HepG2 (cell line): ENCODE measurements around the gene ALPK3. TPM values are rescaled to one million over a fixed set of nuclear protein-coding genes. Genes with fewer than 3 reads are reported as not detected.

Experiments used
- ATAC-seq: fragments of 200-7000 bp; cut with Tn5 transposase; 3 replicates; pipeline ENCODE4 v1.9.1; 2020; ENCODE audit warnings: mild to moderate bottlenecking, moderate library complexity
- BruUV-seq: library from RNA; stranded (reverse); fragments of 400-500 nt; replicated peaks from 2 replicates; lab custom pipeline; 2021; lab: Mats Ljungman, UMichigan
- CTCF ChIA-PET: fragments of 300-600 bp; formaldehyde crosslinking; extraction: SDS; loops from one replicate; lab custom pipeline; 2021; ENCODE audit warnings: low total read pairs, inconsistent platforms, low intra/inter-chr PET ratio; lab: Yijun Ruan, JAX
- POLR2A ChIA-PET: fragments of 350-600 bp; sonication (Branson Sonifier 250); formaldehyde crosslinking; loops from one replicate; lab custom pipeline; 2020; ENCODE audit warnings: antibody characterized with exemption, inconsistent platforms; lab: Yijun Ruan, JAX
- DNase-seq: peaks from one replicate; pipeline ENCODE4 v3.0.0-alpha.2; 2015; ENCODE audit warnings: low spot score
- FAIRE-seq: peaks from 3 replicates; lab custom pipeline; 2011; peaks lifted over from hg19 to GRCh38; lab: Jason Lieb, UNC
- H2AFZ ChIP-seq: one replicate; pipeline ENCODE4 v1.6.1; 2011; ENCODE audit warnings: low read length, inconsistent platforms
- H3K27ac ChIP-seq: fragments of 300-600 bp; 3 replicates; pipeline ENCODE4 v1.8.0; 2011; ENCODE audit warnings: mixed run types, mild to moderate bottlenecking, mixed read lengths, low read length, inconsistent platforms; ENCODE audit not compliant: insufficient read depth; ENCODE audit errors: extremely low read length
- H3K27me3 ChIP-seq, 2 experiments: fragments of 200-600 bp in 1 of 2; 2 replicates in 1 of 2; 3 replicates in 1 of 2; pipeline versions ENCODE4 v1.6.0 to v1.8.0; 2011; ENCODE audit warnings: low read length in 2 of 2, mild to moderate bottlenecking in 2 of 2, moderate library complexity in 2 of 2, inconsistent platforms in 1 of 2; ENCODE audit not compliant: insufficient read depth in 2 of 2, control insufficient read depth in 1 of 2
- H3K36me3 ChIP-seq, 2 experiments: fragments of 200-600 bp in 1 of 2; replicated peaks in 1 of 2; 2 replicates in 1 of 2; 3 replicates in 1 of 2; pipeline versions ENCODE4 v1.5.1 to v1.8.0; 2011; ENCODE audit warnings: low read length in 2 of 2, inconsistent platforms in 1 of 2; ENCODE audit not compliant: insufficient read depth in 2 of 2, control insufficient read depth in 1 of 2
- H3K4me1 ChIP-seq: 2 replicates; pipeline ENCODE4 v1.5.1; 2012; ENCODE audit warnings: low read length, inconsistent platforms; ENCODE audit not compliant: insufficient read depth
- H3K4me2 ChIP-seq: 2 replicates; pipeline ENCODE4 v1.6.0; 2011; ENCODE audit warnings: low read depth, low read length, inconsistent platforms
- H3K4me3 ChIP-seq, 3 experiments: fragments of 200-600 bp in 1 of 3; sonication (generic), shearing (Covaris generic) in 1 of 3; replicated peaks in 1 of 3; 2 replicates each; pipeline ENCODE4 v1.5.1; 2011 to 2016; ENCODE audit warnings: low read length in 3 of 3, inconsistent platforms in 2 of 3, low read depth in 2 of 3, mild to moderate bottlenecking in 2 of 3, control low read depth in 1 of 3, mixed read lengths in 1 of 3; ENCODE audit not compliant: insufficient read depth in 1 of 3
- H3K79me2 ChIP-seq: one replicate; pipeline ENCODE4 v1.6.1; 2011; ENCODE audit warnings: low read length, inconsistent platforms; ENCODE audit not compliant: insufficient read depth
- H3K9ac ChIP-seq: 2 replicates; pipeline ENCODE4 v1.6.0; 2011; ENCODE audit warnings: mild to moderate bottlenecking, low read depth, low read length, inconsistent platforms; ENCODE audit not compliant: insufficient read depth
- H3K9me3 ChIP-seq: 2 replicates; pipeline ENCODE4 v1.5.1; 2012; ENCODE audit warnings: mild to moderate bottlenecking, low read length
- H4K20me1 ChIP-seq: 2 replicates; pipeline ENCODE4 v1.6.0; 2011; ENCODE audit warnings: inconsistent platforms, mild to moderate bottlenecking, low read length, moderate library complexity; ENCODE audit not compliant: insufficient read depth
- HNRNPUL1 ChIP-seq: fragments of 200-400 bp; formaldehyde crosslinking; IDR thresholded peaks from 2 replicates; pipeline ENCODE4 v1.6.1; 2017; ENCODE audit warnings: low read depth, mild to moderate bottlenecking, low read length, moderate library complexity
- MATR3 ChIP-seq: sonication (generic); formaldehyde crosslinking; IDR thresholded peaks from 2 replicates; pipeline ENCODE4 v1.4.0; 2020; ENCODE audit warnings: missing genetic modification reagents
- NBN ChIP-seq: fragments of 450-650 bp; conservative IDR thresholded peaks from 2 replicates; pipeline ENCODE4 v1.6.1; 2017
- PPARG ChIP-seq: conservative IDR thresholded peaks from 2 replicates; pipeline ENCODE4 v1.6.1; 2016; ENCODE audit warnings: missing biosample characterization, missing genetic modification reagents
- SAFB2 ChIP-seq: sonication (generic); formaldehyde crosslinking; IDR thresholded peaks from 2 replicates; pipeline ENCODE4 v1.5.1; 2020; ENCODE audit warnings: missing genetic modification reagents, low read depth, mild to moderate bottlenecking, borderline replicate concordance
- TAF1 ChIP-seq: sonication (generic); formaldehyde crosslinking; IDR thresholded peaks from 2 replicates; pipeline ENCODE4 v1.4.0; 2020; ENCODE audit warnings: missing genetic modification reagents
- ZNF251 ChIP-seq: sonication (generic); formaldehyde crosslinking; IDR thresholded peaks from 2 replicates; pipeline ENCODE4 v1.9.0; 2021; ENCODE audit warnings: mild to moderate bottlenecking, missing genetic modification reagents
- ZNF432 ChIP-seq: sonication (generic); formaldehyde crosslinking; IDR thresholded peaks from 2 replicates; pipeline ENCODE4 v1.5.0; 2020; ENCODE audit warnings: missing genetic modification reagents, mild to moderate bottlenecking, borderline replicate concordance
- ZNF556 ChIP-seq: sonication (generic); formaldehyde crosslinking; IDR thresholded peaks from 2 replicates; pipeline ENCODE4 v1.4.0; 2020; ENCODE audit warnings: mild to moderate bottlenecking, missing genetic modification reagents, borderline replicate concordance
- WGBS: methylation state at CpG from one replicate; pipeline ENCODE4 v1.1.6; 2017; ENCODE audit warnings: low lambda C conversion rate; 5-methylcytosine and 5-hydroxymethylcytosine counted together
- in situ Hi-C: cut with HindIII; loops from 2 replicates; pipeline ENCODE4 v1.10.0; 2017; ENCODE audit warnings: low pct_unique_long_range_greater_than_20kb; ENCODE audit not compliant: extremely low pct_ligation_motif_present
- intact Hi-C: fragments of 100-400 bp; cut with micrococcal nuclease; formaldehyde crosslinking; loops from one replicate; pipeline ENCODE4 v1.10.0; 2022; ENCODE audit not compliant: unreplicated experiment
- polyA plus RNA-seq, 8 experiments: library from polyadenylated mRNA; depleted of rRNA in 3 of 8; stranded (reverse) in 7 of 8; unstranded in 1 of 8; fragments of >200 nt; fragmentation: Illumina TruSeq in 4 of 8; extraction: Trizol in 4 of 8; gene quantifications; 2 replicates each; pipeline versions ENCODE4 v1.2.1 to v1.2.3, GENCODE V29; 2011 to 2016; ENCODE audit warnings: low read depth in 4 of 8, missing spikeins in 1 of 8, mixed read lengths in 1 of 8; ENCODE audit not compliant: insufficient read depth in 1 of 8
- total RNA-seq, 5 experiments: library from RNA; depleted of rRNA; stranded (reverse); fragments of >200 nt; fragmentation: Illumina TruSeq; extraction: Trizol; gene quantifications; 2 replicates each; pipeline ENCODE4 v1.2.3, GENCODE V29; 2016; ENCODE audit warnings: low read depth in 1 of 5
- TF ChIP-seq, protein P1 (sequence below): sonication (generic); formaldehyde crosslinking; IDR thresholded peaks from 2 replicates; pipeline ENCODE4 v1.4.0; 2020; ENCODE audit warnings: missing genetic modification reagents

Gene ALPK3
- total and polyA plus RNA-seq, 2 of the 13 experiments (the other 11 are each of a cell fraction or from before 2014, with no cell fraction given): 0.04 to 0.42 TPM

DNA sequence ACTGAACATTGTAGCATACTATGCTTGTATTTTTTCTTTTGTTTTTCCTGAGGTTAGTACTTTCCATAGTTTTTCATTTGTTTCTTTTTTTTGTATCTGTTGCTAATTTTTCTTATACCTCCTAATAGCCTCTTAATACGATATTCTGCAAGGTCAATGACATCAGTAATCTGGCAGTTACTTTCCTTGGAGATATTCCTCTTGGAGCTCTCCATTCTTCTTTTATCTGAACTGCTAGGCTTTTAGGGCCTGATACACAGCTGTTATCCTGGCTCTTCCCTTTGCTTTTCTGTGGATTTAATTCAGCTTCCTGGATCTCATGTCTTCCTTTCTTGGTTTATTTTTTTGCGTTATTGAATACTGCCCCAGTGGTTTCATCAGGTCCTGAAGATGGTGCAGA lies 12.9 kb downstream of the ALPK3 start:
- in situ Hi-C loops: loop anchor here (25.0 kb wide), 1 partner anchor 332 kb away; no protein-coding TSS in a partner anchor
- no peak overlapping the region for H3K27ac ChIP-seq
- H3K9ac ChIP-seq: no peak overlapping the region
- BruUV-seq: no TSS peak
- CTCF ChIA-PET: no interaction called here
- TF ChIP-seq PPARG (no peak), ZNF251 (no peak), ZNF556 (CRISPR knock-in tag) (no peak), NBN (no peak), ZNF432 (no peak), MATR3 (CRISPR knock-in tag) (no peak), SAFB2 (CRISPR knock-in tag) (no peak), HNRNPUL1 (no peak), TAF1 (no peak)
- TF ChIP-seq, protein P1, sequence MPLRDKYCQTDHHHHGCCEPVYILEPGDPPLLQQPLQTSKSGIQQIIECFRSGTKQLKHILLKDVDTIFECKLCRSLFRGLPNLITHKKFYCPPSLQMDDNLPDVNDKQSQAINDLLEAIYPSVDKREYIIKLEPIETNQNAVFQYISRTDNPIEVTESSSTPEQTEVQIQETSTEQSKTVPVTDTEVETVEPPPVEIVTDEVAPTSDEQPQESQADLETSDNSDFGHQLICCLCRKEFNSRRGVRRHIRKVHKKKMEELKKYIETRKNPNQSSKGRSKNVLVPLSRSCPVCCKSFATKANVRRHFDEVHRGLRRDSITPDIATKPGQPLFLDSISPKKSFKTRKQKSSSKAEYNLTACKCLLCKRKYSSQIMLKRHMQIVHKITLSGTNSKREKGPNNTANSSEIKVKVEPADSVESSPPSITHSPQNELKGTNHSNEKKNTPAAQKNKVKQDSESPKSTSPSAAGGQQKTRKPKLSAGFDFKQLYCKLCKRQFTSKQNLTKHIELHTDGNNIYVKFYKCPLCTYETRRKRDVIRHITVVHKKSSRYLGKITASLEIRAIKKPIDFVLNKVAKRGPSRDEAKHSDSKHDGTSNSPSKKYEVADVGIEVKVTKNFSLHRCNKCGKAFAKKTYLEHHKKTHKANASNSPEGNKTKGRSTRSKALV (CRISPR knock-in tag): no peak
- 0% methylated on average over 2 of the region's 2 CpGs for WGBS
- H2AFZ ChIP-seq: no peak overlapping the region
- POLR2A ChIA-PET: no interaction called here
- no peaks in the 10 kb centered on the region for H3K36me3 ChIP-seq
- peaks cover 0 to 11% of the 10 kb centered on the region in 2 experiments; a peak in 3 of 5 replicates for H3K27me3 ChIP-seq
- H3K4me3 ChIP-seq: no peak overlapping the region
- H3K79me2 ChIP-seq: no peaks in the 10 kb centered on the region
- no peak overlapping the region for H3K4me2 ChIP-seq
- H3K9me3 ChIP-seq: no peaks in the 10 kb centered on the region
- FAIRE-seq (no peak), ATAC-seq (no peak), DNase-seq (no peak)
- no peaks in the 10 kb centered on the region for H4K20me1 ChIP-seq
- H3K4me1 ChIP-seq: 0 out of 2 replicates have a peak, but pooled peaks cover 9% of the 10 kb centered on the region
- intact Hi-C loops: no loop called here
